ENCODE data around the gene RAF1.

- no peak for TF ChIP-seq CTCF (IDR thresholded peaks at IDR 0.05)
- TF ChIP-seq POLR2A (IDR thresholded peaks at IDR 0.05; ENCODE audit: low read length) = no peak
- no peak for TF ChIP-seq ZFP36 (IDR thresholded peaks at IDR 0.05; ENCODE audit: borderline replicate concordance, partially characterized antibody)
- TF ChIP-seq REST (IDR thresholded peaks at IDR 0.05) = no peak
- TF ChIP-seq ZC3H11A (IDR thresholded peaks at IDR 0.05) = no peak
- no peak for TF ChIP-seq ESRRA (IDR thresholded peaks at IDR 0.05; ENCODE audit: borderline replicate concordance, low read length)
These were observed 91.9 kb downstream of the RAF1 start for GRCh38 chr3:12571986-12572385.

Data from A549 (cell line).